Panc1 (cell line): Measurements from ENCODE around the gene USP19.

Experiments
- SIN3A ChIP-seq: IDR thresholded peaks from 2 replicates; pipeline ENCODE4 v1.6.1; 2012; ENCODE audit warnings: low read depth, mild to moderate bottlenecking, low read length, moderate library complexity, borderline replicate concordance; ENCODE audit not compliant: insufficient read depth
- TF ChIP-seq, protein P1 (sequence below), 2 experiments: IDR thresholded peaks; 2 replicates each; pipeline ENCODE4 v1.6.1; 2011 to 2012; ENCODE audit warnings: low read depth in 2 of 2, control low read depth in 1 of 2, low read length in 1 of 2, mild to moderate bottlenecking in 1 of 2, moderate library complexity in 1 of 2; ENCODE audit not compliant: insufficient read depth in 1 of 2
- TF ChIP-seq, protein P2 (sequence below): fragments of 450-650 bp; IDR thresholded peaks from 2 replicates; pipeline ENCODE4 v1.5.1; 2017; ENCODE audit warnings: mild to moderate bottlenecking

DNA sequence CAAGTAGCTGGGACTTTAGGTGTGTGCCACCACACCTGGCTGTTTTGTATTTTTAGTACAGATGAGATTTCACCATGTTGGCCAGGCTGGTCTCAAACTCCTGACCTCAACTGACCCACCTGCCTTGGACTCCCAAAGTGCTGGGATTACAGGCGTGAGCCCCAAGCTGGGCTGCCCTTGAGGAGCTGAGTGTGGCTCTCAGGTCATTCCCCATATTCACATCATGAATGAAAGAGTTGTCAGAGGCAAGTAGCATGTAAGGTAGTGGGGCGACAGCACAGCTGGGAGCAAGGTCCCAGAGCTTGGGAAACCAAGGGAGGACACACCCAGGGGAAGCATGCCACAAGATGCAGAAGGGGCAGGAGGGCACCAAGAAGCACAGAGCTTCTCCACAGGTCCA is 40.6 kb upstream of the USP19 start:
- TF ChIP-seq, protein P1, sequence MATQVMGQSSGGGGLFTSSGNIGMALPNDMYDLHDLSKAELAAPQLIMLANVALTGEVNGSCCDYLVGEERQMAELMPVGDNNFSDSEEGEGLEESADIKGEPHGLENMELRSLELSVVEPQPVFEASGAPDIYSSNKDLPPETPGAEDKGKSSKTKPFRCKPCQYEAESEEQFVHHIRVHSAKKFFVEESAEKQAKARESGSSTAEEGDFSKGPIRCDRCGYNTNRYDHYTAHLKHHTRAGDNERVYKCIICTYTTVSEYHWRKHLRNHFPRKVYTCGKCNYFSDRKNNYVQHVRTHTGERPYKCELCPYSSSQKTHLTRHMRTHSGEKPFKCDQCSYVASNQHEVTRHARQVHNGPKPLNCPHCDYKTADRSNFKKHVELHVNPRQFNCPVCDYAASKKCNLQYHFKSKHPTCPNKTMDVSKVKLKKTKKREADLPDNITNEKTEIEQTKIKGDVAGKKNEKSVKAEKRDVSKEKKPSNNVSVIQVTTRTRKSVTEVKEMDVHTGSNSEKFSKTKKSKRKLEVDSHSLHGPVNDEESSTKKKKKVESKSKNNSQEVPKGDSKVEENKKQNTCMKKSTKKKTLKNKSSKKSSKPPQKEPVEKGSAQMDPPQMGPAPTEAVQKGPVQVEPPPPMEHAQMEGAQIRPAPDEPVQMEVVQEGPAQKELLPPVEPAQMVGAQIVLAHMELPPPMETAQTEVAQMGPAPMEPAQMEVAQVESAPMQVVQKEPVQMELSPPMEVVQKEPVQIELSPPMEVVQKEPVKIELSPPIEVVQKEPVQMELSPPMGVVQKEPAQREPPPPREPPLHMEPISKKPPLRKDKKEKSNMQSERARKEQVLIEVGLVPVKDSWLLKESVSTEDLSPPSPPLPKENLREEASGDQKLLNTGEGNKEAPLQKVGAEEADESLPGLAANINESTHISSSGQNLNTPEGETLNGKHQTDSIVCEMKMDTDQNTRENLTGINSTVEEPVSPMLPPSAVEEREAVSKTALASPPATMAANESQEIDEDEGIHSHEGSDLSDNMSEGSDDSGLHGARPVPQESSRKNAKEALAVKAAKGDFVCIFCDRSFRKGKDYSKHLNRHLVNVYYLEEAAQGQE (IDR thresholded peaks at IDR 0.05; ENCODE audit: insufficient read depth in 1 of 2, low read depth in 2 of 2, low read length in 1 of 2) = no peak
- TF ChIP-seq, protein P2, sequence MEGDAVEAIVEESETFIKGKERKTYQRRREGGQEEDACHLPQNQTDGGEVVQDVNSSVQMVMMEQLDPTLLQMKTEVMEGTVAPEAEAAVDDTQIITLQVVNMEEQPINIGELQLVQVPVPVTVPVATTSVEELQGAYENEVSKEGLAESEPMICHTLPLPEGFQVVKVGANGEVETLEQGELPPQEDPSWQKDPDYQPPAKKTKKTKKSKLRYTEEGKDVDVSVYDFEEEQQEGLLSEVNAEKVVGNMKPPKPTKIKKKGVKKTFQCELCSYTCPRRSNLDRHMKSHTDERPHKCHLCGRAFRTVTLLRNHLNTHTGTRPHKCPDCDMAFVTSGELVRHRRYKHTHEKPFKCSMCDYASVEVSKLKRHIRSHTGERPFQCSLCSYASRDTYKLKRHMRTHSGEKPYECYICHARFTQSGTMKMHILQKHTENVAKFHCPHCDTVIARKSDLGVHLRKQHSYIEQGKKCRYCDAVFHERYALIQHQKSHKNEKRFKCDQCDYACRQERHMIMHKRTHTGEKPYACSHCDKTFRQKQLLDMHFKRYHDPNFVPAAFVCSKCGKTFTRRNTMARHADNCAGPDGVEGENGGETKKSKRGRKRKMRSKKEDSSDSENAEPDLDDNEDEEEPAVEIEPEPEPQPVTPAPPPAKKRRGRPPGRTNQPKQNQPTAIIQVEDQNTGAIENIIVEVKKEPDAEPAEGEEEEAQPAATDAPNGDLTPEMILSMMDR = no peak
- no peak for TF ChIP-seq SIN3A
